Tibial nerve (tissue), 4 donors: ENCODE measurements around the gene TMEM260.

Source experiments
- EP300 ChIP-seq, 2 donors: sonication (generic); formaldehyde crosslinking; IDR thresholded peaks; one replicate each; pipeline ENCODE4 v1.6.1; 2017; ENCODE audit warnings: antibody characterized with exemption in 2 of 2, mild to moderate bottlenecking in 1 of 2
- POLR2A ChIP-seq, 2 donors: fragments of 450-650 bp; IDR thresholded peaks; one replicate each; pipeline ENCODE4 v1.6.1; 2017; ENCODE audit warnings: antibody characterized with exemption in 2 of 2, mild to moderate bottlenecking in 2 of 2, moderate library complexity in 2 of 2
- TF ChIP-seq, protein P1 (sequence below), 5 experiments: fragments of 200-600 bp in 3 of 5; fragments of 450-650 bp in 2 of 5; sonication (generic) in 3 of 5; IDR thresholded peaks; one replicate each; pipeline ENCODE4 v1.5.1; 2016 to 2019; ENCODE audit warnings: antibody characterized with exemption in 5 of 5, mild to moderate bottlenecking in 3 of 5, moderate library complexity in 2 of 5

GRCh38 chr14:56664811-56665421, 85.3 kb downstream of the TMEM260 start:
- TF ChIP-seq, protein P1, sequence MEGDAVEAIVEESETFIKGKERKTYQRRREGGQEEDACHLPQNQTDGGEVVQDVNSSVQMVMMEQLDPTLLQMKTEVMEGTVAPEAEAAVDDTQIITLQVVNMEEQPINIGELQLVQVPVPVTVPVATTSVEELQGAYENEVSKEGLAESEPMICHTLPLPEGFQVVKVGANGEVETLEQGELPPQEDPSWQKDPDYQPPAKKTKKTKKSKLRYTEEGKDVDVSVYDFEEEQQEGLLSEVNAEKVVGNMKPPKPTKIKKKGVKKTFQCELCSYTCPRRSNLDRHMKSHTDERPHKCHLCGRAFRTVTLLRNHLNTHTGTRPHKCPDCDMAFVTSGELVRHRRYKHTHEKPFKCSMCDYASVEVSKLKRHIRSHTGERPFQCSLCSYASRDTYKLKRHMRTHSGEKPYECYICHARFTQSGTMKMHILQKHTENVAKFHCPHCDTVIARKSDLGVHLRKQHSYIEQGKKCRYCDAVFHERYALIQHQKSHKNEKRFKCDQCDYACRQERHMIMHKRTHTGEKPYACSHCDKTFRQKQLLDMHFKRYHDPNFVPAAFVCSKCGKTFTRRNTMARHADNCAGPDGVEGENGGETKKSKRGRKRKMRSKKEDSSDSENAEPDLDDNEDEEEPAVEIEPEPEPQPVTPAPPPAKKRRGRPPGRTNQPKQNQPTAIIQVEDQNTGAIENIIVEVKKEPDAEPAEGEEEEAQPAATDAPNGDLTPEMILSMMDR (IDR thresholded peaks at IDR 0.05), result no peak
- TF ChIP-seq POLR2A (IDR thresholded peaks at IDR 0.05), result no peak
- no peak for TF ChIP-seq EP300 (IDR thresholded peaks at IDR 0.05)
